Endothelial cell of umbilical vein (primary cell): Measurements from ENCODE around the gene HLA-DPB1. TPM values are rescaled to one million over a fixed set of nuclear protein-coding genes. Genes with fewer than 3 reads are reported as not detected.

Source experiments
- BruUV-seq: library from RNA; stranded (reverse); fragments of 400-500 nt; replicated peaks from 2 replicates; lab custom pipeline; 2021; lab: Mats Ljungman, UMichigan
- CTCF ChIA-PET: fragments of 300-600, 350-600 bp; sonication (Branson Sonifier 250); formaldehyde crosslinking; loops from one replicate; lab custom pipeline; 2021; ENCODE audit warnings: antibody characterized with exemption, inconsistent platforms; lab: Charles Lee
- POLR2A ChIA-PET: fragments of 300-600, 350-600 bp; sonication (Branson Sonifier 250); formaldehyde crosslinking; loops from one replicate; lab custom pipeline; 2021; ENCODE audit warnings: antibody characterized with exemption, inconsistent platforms; lab: Charles Lee
- DNase-seq: peaks from one replicate; pipeline ENCODE4 v3.0.0-alpha.2; 2011; ENCODE audit warnings: low read depth, low spot score
- FAIRE-seq: peaks from 2 replicates; lab custom pipeline; 2011; peaks lifted over from hg19 to GRCh38; lab: Jason Lieb, UNC
- H2AFZ ChIP-seq: 2 replicates; pipeline ENCODE4 v1.6.0; 2012; ENCODE audit warnings: low read depth, low read length, control low read depth, inconsistent platforms
- H3K27ac ChIP-seq: 2 replicates; pipeline ENCODE4 v1.5.1; 2011; ENCODE audit warnings: low read depth, mild to moderate bottlenecking, control low read depth, low read length, moderate library complexity; ENCODE audit not compliant: insufficient read depth
- H3K27me3 ChIP-seq, 2 experiments: 2 replicates each; pipeline versions ENCODE4 v1.6.0 to v1.6.1; 2011; ENCODE audit warnings: low read length in 2 of 2, mixed read lengths in 1 of 2; ENCODE audit not compliant: control insufficient read depth in 2 of 2, insufficient read depth in 2 of 2
- H3K36me3 ChIP-seq, 2 experiments: 2 replicates in 1 of 2; 3 replicates in 1 of 2; pipeline ENCODE4 v1.5.1; 2011; ENCODE audit warnings: low read length in 2 of 2, mild to moderate bottlenecking in 1 of 2, moderate library complexity in 1 of 2; ENCODE audit not compliant: control insufficient read depth in 2 of 2, insufficient read depth in 2 of 2; ENCODE audit errors: extremely low read depth in 1 of 2
- H3K4me1 ChIP-seq: 3 replicates; pipeline ENCODE4 v1.5.1; 2011; ENCODE audit warnings: mild to moderate bottlenecking, low read length; ENCODE audit not compliant: control insufficient read depth, insufficient read depth; ENCODE audit errors: extremely low read depth
- H3K4me2 ChIP-seq: 2 replicates; pipeline ENCODE4 v1.6.1; 2011; ENCODE audit warnings: low read length, control low read depth, mixed read lengths; ENCODE audit not compliant: insufficient read depth
- H3K4me3 ChIP-seq, 3 experiments: fragments of 200-600 bp in 1 of 3; sonication (generic), shearing (Covaris generic) in 1 of 3; replicated peaks in 1 of 3; 2 replicates each; pipeline ENCODE4 v1.5.1; 2011 to 2016; ENCODE audit warnings: control low read depth in 3 of 3, low read length in 3 of 3, mild to moderate bottlenecking in 2 of 3, inconsistent platforms in 1 of 3, low read depth in 1 of 3, moderate library complexity in 1 of 3; ENCODE audit not compliant: insufficient read depth in 1 of 3
- H3K79me2 ChIP-seq: 2 replicates; pipeline ENCODE4 v1.6.0; 2012; ENCODE audit warnings: low read length, inconsistent platforms; ENCODE audit not compliant: control insufficient read depth, insufficient read depth
- H3K9ac ChIP-seq: replicated peaks from 2 replicates; pipeline ENCODE3; 2011; ENCODE audit warnings: low read length, control low read depth; ENCODE audit not compliant: insufficient read depth; ENCODE audit errors: extremely low read depth
- H3K9me1 ChIP-seq: replicated peaks from 3 replicates; pipeline ENCODE4 v1.6.0; 2011; ENCODE audit warnings: mild to moderate bottlenecking, low read length; ENCODE audit not compliant: control insufficient read depth, insufficient read depth; ENCODE audit errors: extremely low read depth
- H3K9me3 ChIP-seq: replicated peaks from 2 replicates; pipeline ENCODE4 v1.5.1; 2012; ENCODE audit warnings: low read length, inconsistent platforms; ENCODE audit not compliant: control insufficient read depth, insufficient read depth
- H4K20me1 ChIP-seq: replicated peaks from 2 replicates; pipeline ENCODE3; 2011; ENCODE audit warnings: mild to moderate bottlenecking, low read length; ENCODE audit not compliant: control insufficient read depth, insufficient read depth; ENCODE audit errors: extremely low read depth
- CTCF ChIP-seq, 2 donors: IDR thresholded peaks; 1 replicate in 1 of 2; 2 replicates in 1 of 2; pipeline ENCODE4 v1.5.1; 2011; ENCODE audit warnings: low read length in 2 of 2, mild to moderate bottlenecking in 2 of 2, moderate library complexity in 2 of 2, control low read depth in 1 of 2, inconsistent platforms in 1 of 2, low read depth in 1 of 2; ENCODE audit not compliant: insufficient read depth in 1 of 2; ENCODE audit errors: extremely low read depth in 1 of 2
- EZH2 ChIP-seq: IDR thresholded peaks from 2 replicates; pipeline ENCODE4 v1.6.1; 2012; ENCODE audit warnings: borderline replicate concordance, low read depth, mild to moderate bottlenecking, moderate library complexity, low read length, inconsistent platforms; ENCODE audit not compliant: severe bottlenecking
- FOS ChIP-seq: IDR thresholded peaks from 2 replicates; pipeline ENCODE4 v1.6.1; 2011; ENCODE audit warnings: mild to moderate bottlenecking, low read length, moderate library complexity, borderline replicate concordance; ENCODE audit not compliant: insufficient read depth
- GATA2 ChIP-seq: IDR thresholded peaks from 2 replicates; pipeline ENCODE4 v1.7.0; 2011; ENCODE audit warnings: low read depth, mild to moderate bottlenecking, moderate library complexity, mixed read lengths, low read length; ENCODE audit not compliant: insufficient read length, insufficient read depth
- JUN ChIP-seq: IDR thresholded peaks from 2 replicates; pipeline ENCODE4 v1.6.1; 2011; ENCODE audit warnings: borderline replicate concordance, low read depth; ENCODE audit not compliant: insufficient read length, insufficient read depth
- MAX ChIP-seq: IDR thresholded peaks from 2 replicates; pipeline ENCODE4 v1.6.1; 2011; ENCODE audit not compliant: insufficient read depth, insufficient read length
- MYC ChIP-seq: IDR thresholded peaks from one replicate; pipeline ENCODE4 v1.6.1; 2011; ENCODE audit warnings: mild to moderate bottlenecking, low read depth, low read length
- POLR2A ChIP-seq: IDR thresholded peaks from 2 replicates; pipeline ENCODE4 v1.6.1; 2012; ENCODE audit warnings: low read depth, mild to moderate bottlenecking, control low read depth, low read length
- POLR2AphosphoS5 ChIP-seq: IDR thresholded peaks from 2 replicates; pipeline ENCODE4 v1.6.1; 2012; ENCODE audit warnings: low read depth, mild to moderate bottlenecking, control low read depth, low read length, moderate library complexity; ENCODE audit not compliant: insufficient read depth
- dilution Hi-C: fragments of 300-500 bp; cut with MboI; formaldehyde crosslinking; loops from one replicate; pipeline ENCODE4 v1.15.0; 2019; ENCODE audit warnings: low sequenced_read_pairs; ENCODE audit not compliant: extremely low pct_ligation_motif_present
- intact Hi-C: fragments of 100-400 bp; cut with micrococcal nuclease; formaldehyde crosslinking; loops from one replicate; pipeline ENCODE4 v1.10.0; 2022
- polyA plus RNA-seq, 4 experiments: library from polyadenylated mRNA; depleted of rRNA in 3 of 4; stranded (reverse) in 3 of 4; unstranded in 1 of 4; fragments of >200 nt; gene quantifications; 2 replicates each; pipeline versions ENCODE4 v1.2.1 to v1.2.3, GENCODE V29; 2011 to 2012; ENCODE audit warnings: missing spikeins in 1 of 4
- total RNA-seq: library from RNA; stranded (reverse); gene quantifications from 2 replicates; pipeline ENCODE4 v1.2.3, GENCODE V29; 2021

The HLA-DPB1 gene
- total and polyA plus RNA-seq, 2 donors (not counting 3 experiments of a cell fraction or from before 2014, with no cell fraction given) = 2.3 to 38.0 TPM

- ChIA-PET CTCF (interaction anchor here (1.0 kb wide), 1 partner anchor 15 kb away, joined by 3 read pairs; no protein-coding TSS in a partner anchor), POLR2A (no interaction called here)
- no peaks in the 10 kb centered on the region for H3K36me3 ChIP-seq
- no peak overlapping the region for H3K4me2 ChIP-seq
- TF ChIP-seq GATA2 (no peak), CTCF (IDR thresholded peaks at IDR 0.05; ENCODE audit: extremely low read depth in 1 of 2, insufficient read depth in 1 of 2, low read depth in 1 of 2, low read length in 2 of 2) (no peak), JUN (no peak), FOS (no peak), MYC (no peak), MAX (no peak), EZH2 (no peak), POLR2AphosphoS5 (no peak), POLR2A (no peak)
- no TSS peak for BruUV-seq
- no peak for FAIRE-seq
- no peaks in the 10 kb centered on the region for H3K9me1 ChIP-seq
- H3K4me3 ChIP-seq = no peak overlapping the region
- H3K79me2 ChIP-seq = no peaks in the 10 kb centered on the region
- no peak overlapping the region for H2AFZ ChIP-seq
- H3K9ac ChIP-seq = no peak overlapping the region
- intact Hi-C loops (no loop called here), dilution Hi-C loops (no loop called here)
- no peaks in the 10 kb centered on the region for H4K20me1 ChIP-seq
- H3K4me1 ChIP-seq = no peaks in the 10 kb centered on the region
- peaks cover 14 to 23% of the 10 kb centered on the region in 2 experiments for H3K27me3 ChIP-seq
- no peak for DNase-seq
- H3K27ac ChIP-seq = no peak overlapping the region
- H3K9me3 ChIP-seq = no peaks in the 10 kb centered on the region
These were observed 18.3 kb upstream of the HLA-DPB1 start for GRCh38 chr6:33057222-33058150.
